ENCODE data around the gene ZNF559.

Gene ZNF559

GRCh38 chr19:9354651-9355050, 30.7 kb downstream of the ZNF559 start:
- TF ChIP-seq CTCF (IDR thresholded peaks at IDR 0.05; ENCODE audit: low read depth, low read length), result no peak
- no peak overlapping the region for H3K4me3 ChIP-seq (replicated peaks in 1 of 2; ENCODE audit: low read depth in 2 of 2, low read length in 2 of 2)
- no peak for DNase-seq (ENCODE audit: low read depth in 2 of 2)

- TF ChIP-seq CTCF (IDR thresholded peaks at IDR 0.05; ENCODE audit: low read depth, low read length), result no peak
- H3K4me3 ChIP-seq (replicated peaks in 1 of 2; ENCODE audit: low read depth in 2 of 2, low read length in 2 of 2), result peak within 1 kb of the TSS; percentile 27 to 49
- peak; percentile 3 to 4 for DNase-seq (ENCODE audit: low read depth in 2 of 2)
Observed at GRCh38 chr19:9362905-9363304, 38.9 kb downstream of the ZNF559 start, which contains the start of gene ZNF177. Gene ZNF177 (plus strand): TSS chr19:9363013. CDS start chr19:9378312, 15,299 bp downstream.

- DNase-seq (ENCODE audit: low read depth in 2 of 2), result no peak
- no peak for TF ChIP-seq CTCF (IDR thresholded peaks at IDR 0.05; ENCODE audit: low read depth, low read length)
- H3K4me3 ChIP-seq (replicated peaks in 1 of 2; ENCODE audit: low read depth in 2 of 2, low read length in 2 of 2), result no peak overlapping the region
Observed at GRCh38 chr19:9370738-9371619, 47.0 kb downstream of the ZNF559 start.

GRCh38 chr19:9381361-9381785, 57.4 kb downstream of the ZNF559 start:
- no peak overlapping the region for H3K4me3 ChIP-seq (replicated peaks in 1 of 2; ENCODE audit: low read depth in 2 of 2, low read length in 2 of 2)
- DNase-seq (ENCODE audit: low read depth in 2 of 2), result peak in 1 of 2 donors; percentile 10
- no peak for TF ChIP-seq CTCF (IDR thresholded peaks at IDR 0.05; ENCODE audit: low read depth, low read length)

Measured in cardiac fibroblast (primary cell).